Measurements from ENCODE around the gene SPEF2.

Gene SPEF2

GRCh38 chr5:35754481-35754880, 136.8 kb downstream of the SPEF2 start:
- ChIA-PET POLR2A (no interaction called here), CTCF (interaction anchor here (1.2 kb wide), 1 partner anchor 102 kb away, joined by 3 read pairs; no protein-coding TSS in a partner anchor)
- DNase-seq (ENCODE audit: low read depth, low spot score): no peak
- no peak for TF ChIP-seq CTCF (IDR thresholded peaks at IDR 0.05; ENCODE audit: insufficient read depth, low read length, missing control alignments)
- H3K4me3 ChIP-seq (ENCODE audit: low read depth, low read length): no peak overlapping the region

DNA sequence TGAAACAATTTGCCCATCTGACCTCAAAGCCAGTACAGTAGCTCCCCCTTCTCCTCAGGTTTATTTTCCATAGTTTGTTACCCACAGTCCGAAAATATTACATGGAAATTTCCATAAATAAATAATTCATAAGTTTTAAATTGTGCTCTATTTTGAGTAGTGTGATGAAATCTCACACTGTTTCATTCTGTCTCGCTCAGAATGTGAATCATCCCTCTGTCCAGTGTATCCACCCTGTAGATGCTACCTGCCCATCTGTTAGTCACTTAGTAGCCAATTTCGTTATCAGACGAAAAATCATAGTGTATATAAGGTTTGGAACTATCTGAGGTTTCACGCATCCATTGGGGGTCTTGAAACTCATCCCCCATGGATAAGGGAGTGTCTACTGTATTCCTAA, 138.3 kb downstream of the SPEF2 start:
- DNase-seq (ENCODE audit: low read depth, low spot score): no peak
- ChIA-PET POLR2A (no interaction called here), CTCF (no interaction called here)
- TF ChIP-seq CTCF (IDR thresholded peaks at IDR 0.05; ENCODE audit: insufficient read depth, low read length, missing control alignments): no peak
- no peak overlapping the region for H3K4me3 ChIP-seq (ENCODE audit: low read depth, low read length)

- no peak for DNase-seq (ENCODE audit: low read depth, low spot score)
- no peak for TF ChIP-seq CTCF (IDR thresholded peaks at IDR 0.05; ENCODE audit: insufficient read depth, low read length, missing control alignments)
- ChIA-PET POLR2A (no interaction called here), CTCF (interaction anchor here (0.7 to 1.3 kb wide), 3 partner anchors 18 to 168 kb away, joined by 3 read pairs; no protein-coding TSS in a partner anchor)
- H3K4me3 ChIP-seq (ENCODE audit: low read depth, low read length): no peak overlapping the region
Measured at GRCh38 chr5:35758151-35758724, 140.6 kb downstream of the SPEF2 start.

- ChIA-PET POLR2A (no interaction called here), CTCF (interaction anchor here (1.1 kb wide), 1 partner anchor 16 kb away, joined by 3 read pairs; no protein-coding TSS in a partner anchor)
Measured at GRCh38 chr5:35761541-35761940, 143.9 kb downstream of the SPEF2 start.

DNA sequence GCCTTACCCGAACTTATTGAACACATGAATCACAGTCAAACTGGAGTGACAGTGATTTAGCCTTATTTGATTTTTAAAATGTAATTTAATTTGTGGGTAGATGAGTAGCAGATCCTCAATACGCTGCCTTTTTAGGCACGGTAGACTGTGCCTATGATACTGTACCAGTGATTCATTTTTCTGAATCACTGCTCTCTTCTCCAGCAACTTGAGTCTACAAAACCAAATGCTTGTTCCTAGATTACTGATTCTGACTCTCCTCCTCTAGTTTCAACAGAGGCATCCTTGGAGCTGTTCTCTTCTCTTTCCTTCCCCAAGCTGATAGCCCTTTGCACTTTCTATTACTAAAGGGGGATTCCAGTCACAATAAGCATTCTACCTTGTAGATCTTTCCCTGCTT, 144.7 kb downstream of the SPEF2 start:
- no peak for DNase-seq (ENCODE audit: low read depth, low spot score)
- H3K4me3 ChIP-seq (ENCODE audit: low read depth, low read length): no peak overlapping the region
- TF ChIP-seq CTCF (IDR thresholded peaks at IDR 0.05; ENCODE audit: insufficient read depth, low read length, missing control alignments): no peak
- ChIA-PET CTCF (interaction anchor here (0.9 kb wide), 1 partner anchor 164 kb away, joined by 3 read pairs; no protein-coding TSS in a partner anchor), POLR2A (no interaction called here)

More at GRCh38 chr5:35761541-35761940, 143.9 kb downstream of the SPEF2 start:
- no peak for TF ChIP-seq CTCF (IDR thresholded peaks at IDR 0.05; ENCODE audit: insufficient read depth, low read length, missing control alignments)
- no peak for DNase-seq (ENCODE audit: low read depth, low spot score)
- no peak overlapping the region for H3K4me3 ChIP-seq (ENCODE audit: low read depth, low read length)

GRCh38 chr5:35765921-35766320, 148.3 kb downstream of the SPEF2 start:
- ChIA-PET CTCF (interaction anchor here (1.1 to 3.4 kb wide), 2 partner anchors 12 to 104 kb away, joined by 3 to 13 read pairs; no protein-coding TSS in a partner anchor), POLR2A (no interaction called here)
- TF ChIP-seq CTCF (IDR thresholded peaks at IDR 0.05; ENCODE audit: insufficient read depth, low read length, missing control alignments): no peak
- no peak for DNase-seq (ENCODE audit: low read depth, low spot score)
- H3K4me3 ChIP-seq (ENCODE audit: low read depth, low read length): no peak overlapping the region
